Stomach (tissue), 19 donors: ENCODE measurements around the gene PARD6G. TPM values are rescaled to one million over a fixed set of nuclear protein-coding genes. Genes with fewer than 3 reads are reported as not detected.
"Not testable (repeated sequence)": the region's sequence is repeated elsewhere in the genome, so short reads cannot be mapped to it uniquely, and the experiment has no call there.

ENCODE experiments used
- DNase-seq, 2 donors: peaks; one replicate each; pipeline versions ENCODE4 v3.0.0 to v3.0.0-alpha.2; 2013 to 2019
- H3K27ac ChIP-seq, 5 donors: fragments of 200-600 bp in 4 of 5; sonication (generic) in 4 of 5; one replicate each; pipeline ENCODE4 v1.5.1; 2013 to 2019; ENCODE audit warnings: mild to moderate bottlenecking in 1 of 5, moderate library complexity in 1 of 5
- H3K27me3 ChIP-seq, 3 donors: fragments of 200-600 bp; sonication (generic); one replicate each; pipeline ENCODE4 v1.5.1; 2017 to 2019; ENCODE audit warnings: mixed run types in 1 of 3
- H3K36me3 ChIP-seq, 4 donors: fragments of 200-600 bp; sonication (generic); 1 replicate in 3 of 4; 2 replicates in 1 of 4; pipeline ENCODE4 v1.5.1; 2016 to 2019
- H3K4me1 ChIP-seq, 4 donors: fragments of 200-600 bp; sonication (generic); one replicate each; pipeline ENCODE4 v1.5.1; 2016 to 2019
- H3K4me3 ChIP-seq, 4 donors: fragments of 200-600 bp; sonication (generic) in 3 of 4; one replicate each; pipeline ENCODE4 v1.5.1; 2016 to 2019; ENCODE audit warnings: mild to moderate bottlenecking in 1 of 4
- H3K9me3 ChIP-seq, 4 donors: fragments of 200-600 bp; sonication (generic); one replicate each; pipeline ENCODE4 v1.5.1; 2016 to 2019
- EP300 ChIP-seq: sonication (generic); formaldehyde crosslinking; IDR thresholded peaks from one replicate; pipeline ENCODE4 v1.6.1; 2017; ENCODE audit warnings: antibody characterized with exemption
- POLR2A ChIP-seq, 4 donors: fragments of 450-650 bp; IDR thresholded peaks; one replicate each; pipeline ENCODE4 v1.6.1; 2016; ENCODE audit warnings: antibody characterized with exemption in 4 of 4, control low read depth in 2 of 4, mild to moderate bottlenecking in 1 of 4, moderate library complexity in 1 of 4
- POLR2AphosphoS5 ChIP-seq, 3 donors: sonication (generic); formaldehyde crosslinking; IDR thresholded peaks; one replicate each; pipeline ENCODE4 v1.6.1; 2016; ENCODE audit warnings: antibody characterized with exemption in 3 of 3
- WGBS, 5 donors: extraction: QIAGEN DNeasy Blood & Tissue Kit in 3 of 5; methylation state at CpG; one replicate each; pipeline versions ENCODE4 v1.1.5 to v1.1.7; 2013 to 2018; 5-methylcytosine and 5-hydroxymethylcytosine counted together
- intact Hi-C: fragments of 100-400 bp; cut with DNase I; formaldehyde crosslinking; loops from one replicate; pipeline ENCODE4 v1.15.1; 2023; ENCODE audit warnings: low total_unique reads
- long read RNA-seq, 10 donors: transcript quantifications; one replicate each; lab custom pipeline, GENCODE V29; 2026
- polyA plus RNA-seq, 3 donors: library from polyadenylated mRNA; stranded (reverse); fragments of 200-250 nt; gene quantifications; one replicate each; pipeline ENCODE4 v1.2.3, GENCODE V29; 2013
- total RNA-seq, 5 donors: library from RNA; depleted of rRNA; stranded (reverse); fragments of >200 nt; gene quantifications; one replicate each; pipeline versions ENCODE4 v1.1.0 to v1.2.3, GENCODE V29; 2014 to 2016
- TF ChIP-seq, protein P1 (sequence below), 7 experiments: fragments of 450-650 bp in 4 of 7; fragments of 200-600 bp in 3 of 7; sonication (generic) in 3 of 7; IDR thresholded peaks; one replicate each; pipeline ENCODE4 v1.5.1; 2016 to 2019; ENCODE audit warnings: antibody characterized with exemption in 7 of 7, control low read depth in 2 of 7, mild to moderate bottlenecking in 1 of 7
- donor health status: healthy with polysubstance abuse.
- donor health status: Bipolar disorder and iron deficiency.
- donor health status: healthy.

PARD6G gene, protein sequence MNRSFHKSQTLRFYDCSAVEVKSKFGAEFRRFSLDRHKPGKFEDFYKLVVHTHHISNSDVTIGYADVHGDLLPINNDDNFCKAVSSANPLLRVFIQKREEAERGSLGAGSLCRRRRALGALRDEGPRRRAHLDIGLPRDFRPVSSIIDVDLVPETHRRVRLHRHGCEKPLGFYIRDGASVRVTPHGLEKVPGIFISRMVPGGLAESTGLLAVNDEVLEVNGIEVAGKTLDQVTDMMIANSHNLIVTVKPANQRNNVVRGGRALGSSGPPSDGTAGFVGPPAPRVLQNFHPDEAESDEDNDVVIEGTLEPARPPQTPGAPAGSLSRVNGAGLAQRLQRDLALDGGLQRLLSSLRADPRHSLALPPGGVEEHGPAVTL
- total RNA-seq = 10 to 100 TPM in 1 of 5 donors, 1 to 10 TPM in 4; 1.8 to 15.9 (median 4.1) TPM
- 1 to 10 TPM; 1.5 to 7.5 (median 2.2) TPM for polyA plus RNA-seq
- long read RNA-seq, donor 1, partial matches to known transcripts = 0 of 1 reads
- long read RNA-seq, donor 1, other reads (novel, unspliced or antisense) = 0 of 1 reads
- long read RNA-seq, donor 2, partial matches to known transcripts = 0 of 3 reads
- long read RNA-seq, donor 2, other reads (novel, unspliced or antisense) = 0 of 3 reads
- long read RNA-seq, donor 3 = 0 reads
- long read RNA-seq, donor 4 = 0 reads
- long read RNA-seq, donor 5, partial matches to known transcripts = 0 of 1 reads
- long read RNA-seq, donor 5, other reads (novel, unspliced or antisense) = 0 of 1 reads
- long read RNA-seq, donor 6, partial matches to known transcripts = 0 of 2 reads
- long read RNA-seq, donor 6, other reads (novel, unspliced or antisense) = 0 of 2 reads
- long read RNA-seq, donor 7, partial matches to known transcripts = 0 of 1 reads
- long read RNA-seq, donor 7, other reads (novel, unspliced or antisense) = 0 of 1 reads
- long read RNA-seq, donor 8, partial matches to known transcripts = 0 of 1 reads
- long read RNA-seq, donor 8, other reads (novel, unspliced or antisense) = 0 of 1 reads
- long read RNA-seq, donor 9 = 0 reads
- long read RNA-seq, donor 10, partial matches to known transcripts = 0 of 2 reads
- long read RNA-seq, donor 10, other reads (novel, unspliced or antisense) = 0 of 2 reads

- H3K9me3 ChIP-seq = no peaks in the 10 kb centered on the region
- H3K27ac ChIP-seq = peak within 1 kb of the TSS in 3 of 5 donors; percentile 41 to 68 (median 61)
- peak; percentile 84 to 91 for DNase-seq
- intact Hi-C loops = no loop called here
- H3K27me3 ChIP-seq = peaks cover 0 to 15% (median 9%) of the 10 kb centered on the region in 3 donors
- WGBS, 5 donors = 0 to 2% (median 1%) methylated on average over 5 to 54 of the region's 60 CpGs
- no peaks in the 10 kb centered on the region for H3K36me3 ChIP-seq
- H3K4me1 ChIP-seq = peaks cover 13 to 22% (median 19%) of the 10 kb centered on the region in 4 donors
- H3K4me3 ChIP-seq = peak within 1 kb of the TSS; percentile 80 to 88 (median 86)
- TF ChIP-seq, protein P1, sequence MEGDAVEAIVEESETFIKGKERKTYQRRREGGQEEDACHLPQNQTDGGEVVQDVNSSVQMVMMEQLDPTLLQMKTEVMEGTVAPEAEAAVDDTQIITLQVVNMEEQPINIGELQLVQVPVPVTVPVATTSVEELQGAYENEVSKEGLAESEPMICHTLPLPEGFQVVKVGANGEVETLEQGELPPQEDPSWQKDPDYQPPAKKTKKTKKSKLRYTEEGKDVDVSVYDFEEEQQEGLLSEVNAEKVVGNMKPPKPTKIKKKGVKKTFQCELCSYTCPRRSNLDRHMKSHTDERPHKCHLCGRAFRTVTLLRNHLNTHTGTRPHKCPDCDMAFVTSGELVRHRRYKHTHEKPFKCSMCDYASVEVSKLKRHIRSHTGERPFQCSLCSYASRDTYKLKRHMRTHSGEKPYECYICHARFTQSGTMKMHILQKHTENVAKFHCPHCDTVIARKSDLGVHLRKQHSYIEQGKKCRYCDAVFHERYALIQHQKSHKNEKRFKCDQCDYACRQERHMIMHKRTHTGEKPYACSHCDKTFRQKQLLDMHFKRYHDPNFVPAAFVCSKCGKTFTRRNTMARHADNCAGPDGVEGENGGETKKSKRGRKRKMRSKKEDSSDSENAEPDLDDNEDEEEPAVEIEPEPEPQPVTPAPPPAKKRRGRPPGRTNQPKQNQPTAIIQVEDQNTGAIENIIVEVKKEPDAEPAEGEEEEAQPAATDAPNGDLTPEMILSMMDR (IDR thresholded peaks at IDR 0.05) = peak in 1 of 7 experiments; percentile 17
- TF ChIP-seq POLR2AphosphoS5 (IDR thresholded peaks at IDR 0.05) = peak in 1 of 3 donors; percentile 24
- no peak for TF ChIP-seq EP300
- TF ChIP-seq POLR2A (IDR thresholded peaks at IDR 0.05) = no peak
Observed at GRCh38 chr18:80247393-80247841, at the start of gene PARD6G. Gene PARD6G (minus strand): TSS chr18:80247514. CDS start chr18:80247348, 166 bp downstream.

DNA sequence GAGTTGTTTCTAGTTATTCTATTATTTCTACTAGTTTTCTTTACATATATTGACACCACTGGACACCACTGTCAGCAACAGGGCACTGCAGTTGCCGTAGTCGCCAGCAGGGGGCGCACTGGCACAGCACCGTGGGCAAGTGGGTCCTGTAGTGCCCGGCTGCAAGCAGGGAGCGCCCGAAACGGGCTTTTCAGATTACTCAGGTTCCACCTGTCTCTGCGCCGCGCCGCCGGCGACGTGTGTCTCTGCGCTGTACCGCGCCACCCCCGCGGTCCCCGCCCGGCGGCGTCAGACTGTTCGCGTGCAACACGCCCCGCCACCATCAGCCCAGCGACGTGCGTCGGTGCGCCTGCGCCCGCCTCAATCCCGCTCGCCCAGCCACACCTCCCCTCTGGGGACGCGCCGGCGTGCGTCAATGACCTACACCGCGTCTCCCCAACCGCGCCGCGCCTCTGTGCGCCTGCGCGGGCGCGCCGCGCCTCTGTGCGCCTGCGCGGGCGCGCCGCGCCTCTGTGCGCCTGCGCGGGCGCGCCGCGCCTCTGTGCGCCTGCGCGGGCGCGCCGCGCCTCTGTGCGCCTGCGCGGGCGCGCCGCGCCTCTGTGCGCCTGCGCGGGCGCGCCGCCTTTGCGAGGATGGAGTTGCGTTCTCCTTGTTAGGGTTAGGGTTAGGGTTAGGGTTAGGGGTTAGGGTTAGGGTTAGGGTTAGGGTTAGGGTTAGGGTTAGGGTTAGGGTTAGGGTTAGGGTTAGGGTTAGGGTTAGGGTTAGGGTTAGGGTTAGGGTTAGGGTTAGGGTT, 15.1 kb upstream of the PARD6G start:
- H3K4me3 ChIP-seq, H3K4me1 ChIP-seq, H3K27me3 ChIP-seq, H3K27ac ChIP-seq, H3K36me3 ChIP-seq, intact Hi-C loops, H3K9me3 ChIP-seq: not testable (repeated sequence)
- peak; percentile 44 to 54 for DNase-seq
- TF ChIP-seq, protein P1 (IDR thresholded peaks at IDR 0.05) = peak in 3 of 7 experiments; percentile 22 to 59 (median 38)
- WGBS, 5 donors = 69 to 86% (median 75%) methylated on average over 40 to 91 of the region's 91 CpGs

DNA sequence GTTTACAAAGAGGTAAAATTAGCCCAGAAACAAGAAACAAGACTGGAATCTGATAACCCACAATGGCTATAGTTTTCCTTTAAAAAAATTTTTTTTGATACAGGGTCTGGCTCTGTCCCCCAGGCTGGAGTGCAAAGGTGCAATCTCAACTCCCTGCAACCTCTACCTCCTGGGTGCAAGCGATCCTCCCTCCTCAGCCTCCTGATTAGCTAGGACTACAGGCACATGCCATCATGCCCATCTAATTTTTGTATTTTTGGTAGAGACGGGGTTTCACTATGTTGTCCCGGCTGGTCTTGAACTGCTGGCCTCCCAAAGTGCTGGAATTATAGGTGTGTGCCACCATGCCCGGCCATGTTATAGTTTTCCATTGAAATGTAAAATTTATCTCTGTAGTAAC, 12.3 kb upstream of the PARD6G start:
- 86 to 92% (median 88%) methylated on average over 4 of the region's 4 CpGs for WGBS, 5 donors
- intact Hi-C loops = no loop called here
- TF ChIP-seq POLR2A (IDR thresholded peaks at IDR 0.05) (no peak), POLR2AphosphoS5 (IDR thresholded peaks at IDR 0.05) (no peak), EP300 (no peak)
- TF ChIP-seq, protein P1 (IDR thresholded peaks at IDR 0.05) = no peak
- no peaks in the 10 kb centered on the region for H3K9me3 ChIP-seq
- H3K36me3 ChIP-seq = no peaks in the 10 kb centered on the region
- DNase-seq = no peak
- H3K27me3 ChIP-seq = no peaks in the 10 kb centered on the region
- H3K4me1 ChIP-seq = no peaks in the 10 kb centered on the region
- H3K27ac ChIP-seq = no peak overlapping the region
- H3K4me3 ChIP-seq = no peak overlapping the region
